ENCODE data around the gene PCDHGA4.
A peak's percentile ranks its signal among the peaks of the same experiment; 100 is the strongest.

DNA sequence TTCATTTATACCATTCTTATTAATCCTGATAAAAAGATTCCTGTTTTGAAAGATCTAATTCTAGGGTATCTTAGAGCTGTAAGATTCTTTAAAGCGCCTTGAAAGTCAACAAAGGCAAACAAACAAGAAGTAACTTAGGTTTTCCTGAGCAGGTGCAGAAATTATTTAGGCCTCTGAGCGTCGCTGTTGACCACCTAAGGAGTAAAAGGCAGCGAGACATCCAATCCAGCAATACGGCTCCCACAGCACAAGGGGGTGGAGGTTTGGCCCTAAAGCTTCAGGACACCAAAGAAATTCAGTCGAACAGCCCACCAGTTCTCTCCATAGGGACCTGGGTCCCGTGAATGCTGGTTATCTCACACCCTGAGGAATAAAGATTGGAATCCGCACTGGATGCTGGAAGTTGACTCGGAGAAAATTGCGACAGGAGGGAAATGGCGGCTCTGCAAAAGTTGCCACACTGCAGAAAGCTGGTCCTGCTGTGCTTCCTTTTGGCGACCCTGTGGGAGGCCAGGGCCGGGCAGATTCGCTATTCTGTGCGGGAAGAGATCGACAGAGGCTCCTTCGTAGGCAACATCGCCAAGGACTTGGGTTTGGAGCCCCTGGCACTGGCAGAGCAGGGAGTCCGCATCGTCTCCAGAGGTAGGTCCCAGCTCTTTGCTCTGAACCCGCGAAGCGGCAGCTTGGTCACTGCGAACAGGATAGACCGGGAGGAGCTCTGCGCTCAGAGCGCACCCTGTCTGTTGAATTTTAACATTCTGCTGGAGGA is 16.1 kb upstream of the PCDHGA4 start, which contains the start of gene PCDHGA2:
- TF ChIP-seq POLR2A (IDR thresholded peaks at IDR 0.05) = no peak
- TF ChIP-seq, protein P1, sequence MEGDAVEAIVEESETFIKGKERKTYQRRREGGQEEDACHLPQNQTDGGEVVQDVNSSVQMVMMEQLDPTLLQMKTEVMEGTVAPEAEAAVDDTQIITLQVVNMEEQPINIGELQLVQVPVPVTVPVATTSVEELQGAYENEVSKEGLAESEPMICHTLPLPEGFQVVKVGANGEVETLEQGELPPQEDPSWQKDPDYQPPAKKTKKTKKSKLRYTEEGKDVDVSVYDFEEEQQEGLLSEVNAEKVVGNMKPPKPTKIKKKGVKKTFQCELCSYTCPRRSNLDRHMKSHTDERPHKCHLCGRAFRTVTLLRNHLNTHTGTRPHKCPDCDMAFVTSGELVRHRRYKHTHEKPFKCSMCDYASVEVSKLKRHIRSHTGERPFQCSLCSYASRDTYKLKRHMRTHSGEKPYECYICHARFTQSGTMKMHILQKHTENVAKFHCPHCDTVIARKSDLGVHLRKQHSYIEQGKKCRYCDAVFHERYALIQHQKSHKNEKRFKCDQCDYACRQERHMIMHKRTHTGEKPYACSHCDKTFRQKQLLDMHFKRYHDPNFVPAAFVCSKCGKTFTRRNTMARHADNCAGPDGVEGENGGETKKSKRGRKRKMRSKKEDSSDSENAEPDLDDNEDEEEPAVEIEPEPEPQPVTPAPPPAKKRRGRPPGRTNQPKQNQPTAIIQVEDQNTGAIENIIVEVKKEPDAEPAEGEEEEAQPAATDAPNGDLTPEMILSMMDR (IDR thresholded peaks at IDR 0.05) = peak; percentile 30 to 73 (median 53)
